ENCODE measurements around the gene CCN5. TPM values are rescaled to one million over a fixed set of nuclear protein-coding genes. Genes with fewer than 3 reads are reported as not detected.
"Not testable (repeated sequence)": the region's sequence is repeated elsewhere in the genome, so short reads cannot be mapped to it uniquely, and the experiment has no call there.

CCN5 gene
- total RNA-seq, 1 donor from 2014 or later = 377 TPM

GRCh38 chr20:44759595-44759994, 44.4 kb downstream of the CCN5 start:
- Histone ChIP-seq H3K4me3 (no peak overlapping the region), H3K27me3 (no peaks in the 10 kb centered on the region), H3K36me3 (no peaks in the 10 kb centered on the region), H3K4me1 (no peaks in the 10 kb centered on the region), H3K9me3 (no peaks in the 10 kb centered on the region), H3K27ac (no peak overlapping the region)
- intact Hi-C loops (cut with DNase I) = no loop called here
- no peak for DNase-seq (ENCODE audit: low spot score in 2 of 2)
- no peak for TF ChIP-seq CTCF (IDR thresholded peaks at IDR 0.05)

GRCh38 chr20:44761423-44761822, 46.3 kb downstream of the CCN5 start:
- no peak for DNase-seq (ENCODE audit: low spot score in 2 of 2)
- Histone ChIP-seq H3K9me3 (no peaks in the 10 kb centered on the region), H3K36me3 (no peaks in the 10 kb centered on the region), H3K27me3 (no peaks in the 10 kb centered on the region), H3K4me1 (no peaks in the 10 kb centered on the region), H3K4me3 (no peak overlapping the region), H3K27ac (no peak overlapping the region)
- intact Hi-C loops (cut with DNase I) = no loop called here
- no peak for TF ChIP-seq CTCF (IDR thresholded peaks at IDR 0.05)

- no peak overlapping the region for H3K4me3 ChIP-seq
- no peaks in the 10 kb centered on the region for H3K27me3 ChIP-seq
- H3K36me3 ChIP-seq = no peaks in the 10 kb centered on the region
- no peak overlapping the region for H3K27ac ChIP-seq
- no peak for DNase-seq (ENCODE audit: low spot score in 2 of 2)
- no peaks in the 10 kb centered on the region for H3K9me3 ChIP-seq
- H3K4me1 ChIP-seq = no peaks in the 10 kb centered on the region
- TF ChIP-seq CTCF (IDR thresholded peaks at IDR 0.05) = no peak
- intact Hi-C loops (cut with DNase I) = no loop called here
Observed at GRCh38 chr20:44762466-44763140, 47.4 kb downstream of the CCN5 start.

GRCh38 chr20:44763798-44764197, 48.6 kb downstream of the CCN5 start:
- H3K9me3 ChIP-seq; H3K4me1 ChIP-seq; H3K27ac ChIP-seq; intact Hi-C loops (cut with DNase I); H3K4me3 ChIP-seq; DNase-seq (ENCODE audit: low spot score in 2 of 2); H3K36me3 ChIP-seq; H3K27me3 ChIP-seq: not testable (repeated sequence)

- Histone ChIP-seq H3K9me3 (no peaks in the 10 kb centered on the region), H3K4me1 (no peaks in the 10 kb centered on the region), H3K4me3 (no peak overlapping the region), H3K27me3 (no peaks in the 10 kb centered on the region), H3K36me3 (no peaks in the 10 kb centered on the region), H3K27ac (no peak overlapping the region)
- TF ChIP-seq CTCF (IDR thresholded peaks at IDR 0.05) = no peak
- no peak for DNase-seq (ENCODE audit: low spot score in 2 of 2)
- intact Hi-C loops (cut with DNase I) = no loop called here
Observed at GRCh38 chr20:44765091-44765490, 49.9 kb downstream of the CCN5 start.

GRCh38 chr20:44765701-44766347, 50.7 kb downstream of the CCN5 start:
- no peaks in the 10 kb centered on the region for H3K27me3 ChIP-seq
- no peaks in the 10 kb centered on the region for H3K36me3 ChIP-seq
- no peaks in the 10 kb centered on the region for H3K4me1 ChIP-seq
- H3K9me3 ChIP-seq = no peaks in the 10 kb centered on the region
- intact Hi-C loops (cut with DNase I) = no loop called here
- no peak for DNase-seq (ENCODE audit: low spot score in 2 of 2)
- no peak overlapping the region for H3K4me3 ChIP-seq
- no peak overlapping the region for H3K27ac ChIP-seq
- no peak for TF ChIP-seq CTCF (IDR thresholded peaks at IDR 0.05)
